Karpas-422 (cell line): Measurements from ENCODE around the gene SLC39A5. TPM values are rescaled to one million over a fixed set of nuclear protein-coding genes. Genes with fewer than 3 reads are reported as not detected.
"Not testable (repeated sequence)": the region's sequence is repeated elsewhere in the genome, so short reads cannot be mapped to it uniquely, and the experiment has no call there.

ENCODE experiments used
- DNase-seq: peaks from one replicate; pipeline ENCODE4 v3.0.0-alpha.2; 2015
- H2AFZ ChIP-seq: fragments of 200-600 bp; sonication (generic); 2 replicates; pipeline ENCODE4 v1.6.1; 2014; ENCODE audit warnings: antibody characterized with exemption, low read length, mixed read lengths
- H3K27ac ChIP-seq: fragments of 200-600 bp; sonication (generic); 2 replicates; pipeline ENCODE4 v1.5.1; 2014; ENCODE audit warnings: mild to moderate bottlenecking, low read length, moderate library complexity
- H3K27me3 ChIP-seq: fragments of 200-600 bp; sonication (generic); 2 replicates; pipeline ENCODE4 v1.6.1; 2014; ENCODE audit warnings: low read length, mixed read lengths
- H3K36me3 ChIP-seq: fragments of 200-600 bp; sonication (generic); 2 replicates; pipeline ENCODE4 v1.6.1; 2014; ENCODE audit warnings: low read length, mixed read lengths; ENCODE audit not compliant: insufficient read depth
- H3K4me1 ChIP-seq: fragments of 200-600 bp; sonication (generic); 2 replicates; pipeline ENCODE4 v1.6.1; 2014; ENCODE audit warnings: mild to moderate bottlenecking, low read length, mixed read lengths
- H3K4me2 ChIP-seq: fragments of 200-600 bp; sonication (generic); 2 replicates; pipeline ENCODE4 v1.6.1; 2014; ENCODE audit warnings: low read length, low read depth, mild to moderate bottlenecking; ENCODE audit not compliant: poor library complexity, severe bottlenecking
- H3K4me3 ChIP-seq: fragments of 200-600 bp; sonication (generic); 2 replicates; pipeline ENCODE4 v1.5.1; 2014; ENCODE audit warnings: mild to moderate bottlenecking, antibody characterized with exemption, low read length, mixed read lengths
- H3K79me2 ChIP-seq: fragments of 200-600 bp; sonication (generic); 2 replicates; pipeline ENCODE4 v1.6.1; 2014; ENCODE audit warnings: mild to moderate bottlenecking, low read length, mixed read lengths
- H3K9ac ChIP-seq: fragments of 200-600 bp; sonication (generic); 2 replicates; pipeline ENCODE4 v1.6.0; 2014; ENCODE audit warnings: low read length
- H3K9me2 ChIP-seq: fragments of 200-600 bp; sonication (generic), shearing (Covaris generic); replicated peaks from 2 replicates; pipeline ENCODE4 v1.6.0; 2014; ENCODE audit warnings: mild to moderate bottlenecking, low read length, moderate library complexity; ENCODE audit not compliant: insufficient read depth
- H3K9me3 ChIP-seq: fragments of 300-700, 200-600 bp; sonication (generic); 2 replicates; pipeline ENCODE4 v1.6.1; 2014; ENCODE audit warnings: low read length, mixed read lengths
- H4K20me1 ChIP-seq: fragments of 200-600 bp; sonication (generic); 2 replicates; pipeline ENCODE4 v1.6.1; 2014; ENCODE audit warnings: mild to moderate bottlenecking, antibody characterized with exemption, low read length, low read depth; ENCODE audit not compliant: insufficient read depth
- total RNA-seq: library from RNA; depleted of rRNA; stranded (reverse); fragments of >200 nt; shearing (Covaris generic); gene quantifications from 2 replicates; pipeline ENCODE4 v1.2.3, GENCODE V29; 2014; ENCODE audit warnings: low replicate concordance

SLC39A5 gene
- total RNA-seq, 1 experiment from 2014 or later = not detected

DNA sequence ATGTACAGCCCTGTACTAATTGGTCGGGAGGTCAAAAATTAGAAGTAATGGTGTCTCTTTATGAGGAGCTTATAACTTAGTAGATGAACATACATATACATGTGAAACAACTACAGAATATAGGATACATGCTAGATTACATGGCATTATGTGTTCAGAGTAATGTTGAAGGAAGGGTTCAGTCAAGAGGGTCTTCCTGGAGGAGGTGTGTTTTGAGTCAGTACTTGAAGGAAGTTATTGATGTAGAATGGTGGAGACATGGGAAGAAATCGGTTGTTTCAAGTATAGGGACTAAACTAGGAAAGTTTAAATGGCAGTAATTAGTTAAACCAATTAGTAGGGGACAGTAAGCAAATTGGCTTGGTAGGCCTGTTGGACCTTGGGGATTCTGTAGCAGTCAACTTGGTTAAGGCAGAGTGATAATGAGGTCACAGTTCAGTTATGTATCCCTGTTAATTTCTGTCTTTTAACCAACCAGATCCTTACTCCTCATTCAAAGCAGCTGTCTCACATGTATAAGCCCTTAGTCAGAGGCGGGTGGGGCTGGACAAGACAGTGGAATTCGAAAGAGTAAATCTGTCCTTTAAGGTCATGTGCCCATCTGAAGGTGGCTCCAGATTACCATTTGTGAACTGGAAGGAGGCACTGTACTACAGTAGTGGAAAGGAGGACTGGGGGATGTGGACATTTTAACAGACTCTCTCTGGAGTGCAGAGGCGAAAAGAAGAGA lies 31.8 kb downstream of the SLC39A5 start:
- Histone ChIP-seq H3K79me2 (peaks cover 14% of the 10 kb centered on the region), H3K27ac (no peak overlapping the region), H3K9me3 (no peaks in the 10 kb centered on the region), H3K4me1 (peaks cover 22% of the 10 kb centered on the region), H4K20me1 (no peaks in the 10 kb centered on the region), H3K9me2 (no peaks in the 10 kb centered on the region), H3K36me3 (no peaks in the 10 kb centered on the region), H3K9ac (no peak overlapping the region), H3K27me3 (no peaks in the 10 kb centered on the region), H3K4me2 (no peak overlapping the region), H2AFZ (no peak overlapping the region), H3K4me3 (no peak overlapping the region)
- no peak for DNase-seq

DNA sequence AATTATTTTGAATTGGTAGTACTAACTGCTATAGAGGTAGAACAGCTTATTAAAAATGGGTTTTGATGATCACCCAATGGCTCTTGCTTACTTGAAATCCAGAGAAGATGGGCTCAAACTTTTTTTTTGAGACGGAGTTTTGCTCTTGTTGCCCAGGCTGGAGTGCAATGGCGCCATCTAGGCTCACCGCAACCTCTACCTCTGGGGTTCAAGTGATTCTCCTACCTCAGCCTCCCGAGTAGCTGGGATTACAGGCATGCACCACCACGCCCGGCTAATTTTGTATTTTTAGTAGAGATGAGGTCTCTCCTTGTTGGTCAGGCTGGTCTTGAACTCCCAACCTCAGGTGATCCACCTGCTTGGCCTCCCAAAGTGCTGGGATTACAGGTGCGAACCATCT lies 33.1 kb downstream of the SLC39A5 start:
- H3K9me3 ChIP-seq, H3K36me3 ChIP-seq, H3K4me2 ChIP-seq, H3K4me3 ChIP-seq, H3K79me2 ChIP-seq, H2AFZ ChIP-seq, H3K9ac ChIP-seq, DNase-seq, H3K9me2 ChIP-seq, H3K27ac ChIP-seq, H4K20me1 ChIP-seq, H3K27me3 ChIP-seq: not testable (repeated sequence)
- peaks cover 22% of the 10 kb centered on the region for H3K4me1 ChIP-seq

GRCh38 chr12:56266068-56266692 lies 36.3 kb downstream of the SLC39A5 start:
- Histone ChIP-seq H3K4me2 (peak overlapping the region; percentile 97), H3K27ac (peak overlapping the region; percentile 71), H3K4me1 (peaks cover 18% of the 10 kb centered on the region), H3K4me3 (peak overlapping the region; percentile 86), H3K9ac (peak overlapping the region; percentile 89), H2AFZ (peak overlapping the region; percentile 64)
- not testable (repeated sequence) for H3K27me3 ChIP-seq, DNase-seq, H3K9me2 ChIP-seq, H4K20me1 ChIP-seq, H3K79me2 ChIP-seq, H3K9me3 ChIP-seq, H3K36me3 ChIP-seq

DNA sequence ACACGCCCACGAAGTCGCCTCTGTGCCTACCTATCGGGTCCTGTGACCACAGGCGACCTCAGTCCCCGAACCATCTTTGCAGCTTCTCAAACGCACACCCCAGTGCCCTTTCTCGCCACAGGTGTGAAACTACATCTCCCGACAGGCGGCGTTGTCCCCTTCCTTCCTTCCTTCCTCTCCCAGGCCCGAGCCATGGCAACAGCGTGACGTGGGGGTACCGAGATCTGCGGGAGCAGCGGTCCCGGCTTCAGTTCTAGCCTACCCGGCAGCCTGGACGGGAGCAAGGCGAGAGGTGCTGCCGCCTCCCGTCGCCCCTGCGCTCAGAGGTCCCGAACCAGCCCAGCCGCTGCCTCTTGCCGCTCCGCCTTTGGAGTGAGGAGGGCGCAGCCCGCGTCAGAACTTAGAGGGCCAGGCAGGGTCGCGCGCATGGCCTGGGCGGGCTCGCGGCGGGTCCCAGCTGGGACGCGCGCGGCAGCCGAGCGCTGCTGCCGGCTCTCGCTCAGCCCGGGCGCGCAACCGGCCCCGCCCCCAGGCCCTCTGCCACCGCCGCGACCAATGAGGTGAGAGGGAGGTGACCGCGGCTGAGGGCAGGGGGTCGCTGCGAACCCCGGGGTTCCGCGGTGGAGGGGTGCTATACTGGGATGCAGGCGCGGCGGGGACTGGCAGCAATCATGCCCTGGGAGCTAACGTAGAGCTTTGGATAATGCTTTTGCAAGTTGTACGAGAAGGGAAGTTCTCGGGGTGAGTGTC lies 37.0 kb downstream of the SLC39A5 start, which contains the start of gene COQ10A:
Gene COQ10A (plus strand): TSS at position 250 of the 750 bp plus-strand sequence. CDS start 177 bp downstream, at position 427.
- Histone ChIP-seq H4K20me1 (no peaks in the 10 kb centered on the region), H3K79me2 (peaks cover 8% of the 10 kb centered on the region), H3K27ac (peak within 1 kb of the TSS; percentile 71), H2AFZ (peak within 1 kb of the TSS; percentile 64), H3K9me2 (no peaks in the 10 kb centered on the region), H3K9ac (peak within 1 kb of the TSS; percentile 89), H3K9me3 (no peaks in the 10 kb centered on the region), H3K4me1 (peaks cover 18% of the 10 kb centered on the region), H3K4me3 (peak within 1 kb of the TSS; percentile 86), H3K4me2 (peak within 1 kb of the TSS; percentile 97), H3K36me3 (peaks cover 4% of the 10 kb centered on the region; the same call in 1 of the 2 replicates), H3K27me3 (no peaks in the 10 kb centered on the region)
- DNase-seq = peak; percentile 95

DNA sequence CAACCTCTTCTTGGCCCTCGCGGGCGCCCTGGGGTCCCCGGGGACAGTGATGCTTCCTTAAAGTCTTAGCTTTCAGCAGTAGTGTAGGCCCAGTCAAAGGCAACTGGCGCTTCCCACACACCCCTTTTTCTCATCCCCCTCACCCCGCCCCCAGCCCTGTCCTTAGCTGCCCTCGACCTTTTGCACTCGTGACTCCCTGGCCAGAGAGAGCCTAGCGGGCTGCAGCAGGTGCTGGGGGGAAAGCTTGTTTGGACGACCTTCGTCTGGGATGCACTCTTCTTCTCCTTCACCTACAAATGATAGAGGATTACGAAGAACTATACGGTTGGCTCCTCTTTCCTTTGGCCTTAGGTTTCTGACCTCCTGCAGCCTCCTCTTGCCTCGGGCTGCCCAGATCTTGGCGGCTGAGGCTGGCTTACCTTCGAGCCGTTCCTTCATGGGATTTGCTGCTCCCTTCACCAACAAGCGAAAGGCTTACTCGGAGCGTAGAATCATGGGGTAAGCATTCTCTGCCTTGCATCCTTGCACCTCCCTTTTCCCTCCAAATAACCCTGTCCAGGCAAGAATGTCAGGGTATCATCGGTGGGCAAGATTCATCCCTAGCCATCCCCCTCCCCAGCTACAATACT lies 37.7 kb downstream of the SLC39A5 start:
- Histone ChIP-seq H3K9me2 (no peaks in the 10 kb centered on the region), H3K4me2 (peak overlapping the region; percentile 97), H3K36me3 (peaks cover 4% of the 10 kb centered on the region; the same call in 1 of the 2 replicates)

GRCh38 chr12:56271031-56271430 lies 41.2 kb downstream of the SLC39A5 start:
- Histone ChIP-seq H3K27ac (no peak overlapping the region), H3K9ac (no peak overlapping the region), H3K27me3 (no peaks in the 10 kb centered on the region), H3K4me2 (no peak overlapping the region), H3K4me1 (peaks cover 14% of the 10 kb centered on the region), H2AFZ (no peak overlapping the region), H3K36me3 (peaks cover 26% of the 10 kb centered on the region), H3K9me2 (no peaks in the 10 kb centered on the region), H3K4me3 (no peak overlapping the region), H3K79me2 (peaks cover 8% of the 10 kb centered on the region), H3K9me3 (no peaks in the 10 kb centered on the region), H4K20me1 (no peaks in the 10 kb centered on the region)
- DNase-seq = peak; percentile 54

More for the DNA sequence above, 37.7 kb downstream of the SLC39A5 start:
- Histone ChIP-seq H4K20me1 (no peaks in the 10 kb centered on the region), H3K9ac (peak overlapping the region; percentile 89), H3K4me1 (peaks cover 18% of the 10 kb centered on the region), H3K27ac (peak overlapping the region; percentile 71), H3K27me3 (no peaks in the 10 kb centered on the region), H3K9me3 (no peaks in the 10 kb centered on the region), H3K79me2 (peaks cover 8% of the 10 kb centered on the region), H2AFZ (peak overlapping the region; percentile 64), H3K4me3 (peak overlapping the region; percentile 86)
- DNase-seq = no peak

DNA sequence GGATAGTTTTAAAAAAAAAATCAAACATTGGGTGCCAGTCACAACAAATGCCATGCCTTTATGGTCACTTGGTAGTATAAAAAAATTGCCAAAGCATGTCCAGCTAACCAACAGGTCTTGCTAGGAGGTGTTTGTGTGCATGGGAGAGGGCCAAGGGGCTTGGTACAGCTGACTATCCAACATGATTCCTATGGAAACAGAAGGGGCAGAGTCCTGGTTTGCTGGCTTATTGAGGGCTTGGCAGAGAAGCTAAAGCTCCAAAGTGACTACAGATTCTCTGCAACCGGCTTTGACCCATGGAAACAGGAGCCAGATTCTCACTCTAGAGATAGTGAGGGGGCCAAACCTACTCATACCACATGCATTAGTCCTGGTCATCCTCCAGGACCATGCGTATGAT lies 42.6 kb downstream of the SLC39A5 start:
- H3K36me3 ChIP-seq = peaks cover 28% of the 10 kb centered on the region
- not testable (repeated sequence) for H3K27ac ChIP-seq, DNase-seq, H3K4me3 ChIP-seq, H3K9me3 ChIP-seq, H3K9ac ChIP-seq, H3K27me3 ChIP-seq, H3K79me2 ChIP-seq, H4K20me1 ChIP-seq, H3K9me2 ChIP-seq, H2AFZ ChIP-seq, H3K4me2 ChIP-seq, H3K4me1 ChIP-seq
